ENCODE measurements around the gene FAM209A.
A peak's percentile ranks its signal among the peaks of the same experiment; 100 is the strongest.
"Not testable (repeated sequence)": the region's sequence is repeated elsewhere in the genome, so short reads cannot be mapped to it uniquely, and the experiment has no call there.

FAM209A gene

DNA sequence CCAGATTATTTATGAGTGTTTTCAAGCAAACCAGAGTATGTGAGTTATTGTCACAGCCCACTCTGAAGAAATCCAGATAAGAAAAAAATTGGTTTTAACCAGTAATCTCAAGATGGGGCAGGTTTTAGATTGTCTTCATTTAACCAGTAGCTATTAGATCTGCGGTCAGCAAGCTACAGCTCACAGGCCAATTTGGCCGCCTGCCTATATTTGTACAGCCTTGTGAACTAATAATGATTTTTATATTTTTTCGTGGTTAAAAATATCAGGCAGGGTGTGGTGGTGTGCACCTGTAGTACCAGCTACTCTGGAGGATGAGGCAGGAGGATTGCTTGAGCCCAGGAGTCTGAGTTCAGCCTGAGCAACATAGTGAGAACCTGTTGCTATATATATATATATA lies 13.5 kb downstream of the FAM209A start:
- no peak overlapping the region for H3K4me3 ChIP-seq (ENCODE audit: low read length)
- no peak for DNase-seq (ENCODE audit: low read depth)
- TF ChIP-seq, protein P1, sequence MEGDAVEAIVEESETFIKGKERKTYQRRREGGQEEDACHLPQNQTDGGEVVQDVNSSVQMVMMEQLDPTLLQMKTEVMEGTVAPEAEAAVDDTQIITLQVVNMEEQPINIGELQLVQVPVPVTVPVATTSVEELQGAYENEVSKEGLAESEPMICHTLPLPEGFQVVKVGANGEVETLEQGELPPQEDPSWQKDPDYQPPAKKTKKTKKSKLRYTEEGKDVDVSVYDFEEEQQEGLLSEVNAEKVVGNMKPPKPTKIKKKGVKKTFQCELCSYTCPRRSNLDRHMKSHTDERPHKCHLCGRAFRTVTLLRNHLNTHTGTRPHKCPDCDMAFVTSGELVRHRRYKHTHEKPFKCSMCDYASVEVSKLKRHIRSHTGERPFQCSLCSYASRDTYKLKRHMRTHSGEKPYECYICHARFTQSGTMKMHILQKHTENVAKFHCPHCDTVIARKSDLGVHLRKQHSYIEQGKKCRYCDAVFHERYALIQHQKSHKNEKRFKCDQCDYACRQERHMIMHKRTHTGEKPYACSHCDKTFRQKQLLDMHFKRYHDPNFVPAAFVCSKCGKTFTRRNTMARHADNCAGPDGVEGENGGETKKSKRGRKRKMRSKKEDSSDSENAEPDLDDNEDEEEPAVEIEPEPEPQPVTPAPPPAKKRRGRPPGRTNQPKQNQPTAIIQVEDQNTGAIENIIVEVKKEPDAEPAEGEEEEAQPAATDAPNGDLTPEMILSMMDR (IDR thresholded peaks at IDR 0.05; ENCODE audit: insufficient read depth, low read depth, low read length, missing control alignments) = no peak

- H3K4me3 ChIP-seq (ENCODE audit: low read length) = no peak overlapping the region
- TF ChIP-seq, protein P1 (IDR thresholded peaks at IDR 0.05; ENCODE audit: insufficient read depth, low read depth, low read length, missing control alignments) = no peak
- DNase-seq (ENCODE audit: low read depth) = no peak
Observed at GRCh38 chr20:56540415-56540814, 15.9 kb downstream of the FAM209A start.

- no peak overlapping the region for H3K4me3 ChIP-seq (ENCODE audit: low read length)
- TF ChIP-seq, protein P1 (IDR thresholded peaks at IDR 0.05; ENCODE audit: insufficient read depth, low read depth, low read length, missing control alignments) = no peak
- DNase-seq (ENCODE audit: low read depth) = no peak
Observed at GRCh38 chr20:56542489-56543030, 18.0 kb downstream of the FAM209A start.

DNA sequence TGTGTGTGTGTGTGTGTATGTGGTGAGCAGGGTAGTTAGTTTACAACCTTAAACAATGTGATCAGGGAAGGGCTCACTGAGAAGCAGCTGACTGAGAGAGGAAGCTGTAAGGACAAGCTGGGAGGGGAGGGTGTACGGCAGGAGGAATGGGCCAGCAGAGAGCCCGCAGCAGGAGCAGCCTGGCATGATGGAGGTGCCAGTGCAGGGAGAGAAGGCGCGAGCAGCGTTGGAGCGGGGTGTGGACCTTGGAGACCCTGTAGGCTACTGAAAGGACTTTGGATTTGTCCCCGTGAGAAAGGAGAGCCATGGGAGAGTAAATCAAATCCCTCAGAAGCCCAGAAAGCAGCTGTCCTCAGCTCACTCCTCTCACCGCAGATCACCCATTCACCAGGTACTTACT lies 27.0 kb downstream of the FAM209A start:
- TF ChIP-seq, protein P1 (IDR thresholded peaks at IDR 0.05; ENCODE audit: insufficient read depth, low read depth, low read length, missing control alignments) = no peak
- no peak overlapping the region for H3K4me3 ChIP-seq (ENCODE audit: low read length)
- no peak for DNase-seq (ENCODE audit: low read depth)

DNA sequence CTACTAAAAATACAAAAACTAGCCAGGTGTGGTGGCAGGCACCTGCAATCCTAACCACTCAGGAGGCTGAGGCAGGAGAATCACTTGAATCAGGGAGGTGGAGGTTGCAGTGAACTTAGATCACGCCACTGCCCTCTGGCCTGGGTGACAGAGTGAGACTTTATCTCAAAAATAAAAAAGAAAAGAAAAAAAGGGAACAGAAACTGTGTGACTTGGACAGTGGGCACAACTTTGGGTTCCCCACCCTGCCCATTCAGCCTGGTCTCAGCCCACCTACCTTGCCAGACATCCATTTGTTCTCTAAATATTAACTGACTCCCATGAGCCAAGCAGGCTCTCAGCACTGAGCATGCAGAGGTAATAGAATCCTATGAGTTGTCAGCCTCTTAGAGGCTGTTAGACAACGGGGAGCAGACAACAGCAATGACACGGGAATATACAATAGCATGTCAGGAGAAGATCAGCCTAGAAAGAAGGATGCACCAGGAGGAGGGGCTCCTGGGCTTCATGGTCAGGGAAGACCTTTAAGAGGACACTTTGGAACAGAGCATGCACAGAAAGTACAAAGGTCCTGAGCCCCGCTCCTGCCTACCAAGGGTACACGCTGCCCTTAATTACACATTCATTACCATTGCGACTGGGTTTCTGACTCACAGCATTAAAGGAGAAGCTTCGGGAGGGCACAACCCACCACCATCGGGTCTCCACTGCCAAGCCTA lies 28.5 kb downstream of the FAM209A start:
- no peak overlapping the region for H3K4me3 ChIP-seq (ENCODE audit: low read length)
- no peak for DNase-seq (ENCODE audit: low read depth)
- TF ChIP-seq, protein P1 (IDR thresholded peaks at IDR 0.05; ENCODE audit: insufficient read depth, low read depth, low read length, missing control alignments) = no peak

DNA sequence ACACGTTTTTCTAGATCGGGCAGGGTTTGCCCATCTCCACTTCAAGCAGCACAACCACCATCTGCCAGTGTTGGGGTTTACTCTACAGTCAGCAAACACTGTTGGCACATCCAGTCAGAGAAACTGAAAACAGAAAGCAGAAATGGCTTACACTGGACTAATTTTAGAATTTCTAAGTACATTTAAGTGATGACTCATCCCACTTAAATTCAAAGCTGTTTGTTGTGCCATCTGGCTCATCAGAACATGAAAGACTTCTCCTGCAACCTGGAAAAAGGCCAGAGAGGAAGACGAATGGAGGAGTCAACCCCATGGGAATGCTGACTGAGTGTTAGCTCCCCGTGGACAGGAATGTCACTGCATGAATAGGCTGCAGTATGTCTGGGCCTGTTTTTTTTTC lies 30.3 kb downstream of the FAM209A start:
- peak; percentile 97 for DNase-seq (ENCODE audit: low read depth)
- TF ChIP-seq, protein P1 (IDR thresholded peaks at IDR 0.05; ENCODE audit: insufficient read depth, low read depth, low read length, missing control alignments) = peak; percentile 50
- H3K4me3 ChIP-seq (ENCODE audit: low read length) = no peak overlapping the region

DNA sequence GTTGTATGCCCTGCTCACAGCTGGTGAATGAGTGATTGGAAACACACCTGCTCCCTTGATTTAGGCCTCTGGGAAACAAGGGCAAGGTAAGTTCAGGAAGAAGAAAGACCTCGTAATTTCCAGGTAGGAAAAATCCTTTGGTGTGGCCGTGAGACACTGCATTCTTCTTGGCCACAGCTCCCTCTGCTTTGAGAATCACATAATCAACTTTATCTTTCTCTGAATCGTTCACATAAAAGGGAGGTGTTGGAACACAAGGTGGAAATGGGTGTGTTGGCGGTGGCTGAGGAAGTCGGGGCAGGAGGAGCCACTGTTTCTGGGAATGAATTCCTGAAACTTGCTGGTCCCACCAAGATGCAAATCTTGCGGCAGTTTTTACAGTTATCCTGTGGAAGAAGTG lies 34.4 kb downstream of the FAM209A start:
- TF ChIP-seq, protein P1 (IDR thresholded peaks at IDR 0.05; ENCODE audit: insufficient read depth, low read depth, low read length, missing control alignments) = no peak
- no peak overlapping the region for H3K4me3 ChIP-seq (ENCODE audit: low read length)
- DNase-seq (ENCODE audit: low read depth) = no peak

GRCh38 chr20:56564526-56564925 lies 40.0 kb downstream of the FAM209A start:
- DNase-seq (ENCODE audit: low read depth) = peak; percentile 16
- not testable (repeated sequence) for H3K4me3 ChIP-seq (ENCODE audit: low read length)
